Keratinocyte (primary cell): ENCODE results near the gene CD200R1L. TPM values are rescaled to one million over a fixed set of nuclear protein-coding genes. Genes with fewer than 3 reads are reported as not detected.

ENCODE experiments used
- DNase-seq: peaks from one replicate; pipeline ENCODE4 v3.0.0-alpha.2; 2011; ENCODE audit warnings: low read depth, missing footprints, low spot score
- FAIRE-seq: peaks from 2 replicates; lab custom pipeline; 2011; peaks lifted over from hg19 to GRCh38; lab: Jason Lieb, UNC
- H2AFZ ChIP-seq: 2 replicates; pipeline ENCODE4 v1.6.0; 2012; ENCODE audit warnings: low read length, control low read depth, inconsistent platforms; ENCODE audit not compliant: control insufficient read depth
- H3K27ac ChIP-seq: 2 replicates; pipeline ENCODE4 v1.5.1; 2011; ENCODE audit warnings: low read length; ENCODE audit not compliant: control insufficient read depth, insufficient read depth
- H3K27me3 ChIP-seq: 3 replicates; pipeline ENCODE4 v1.6.0; 2011; ENCODE audit warnings: low read length; ENCODE audit not compliant: control insufficient read depth, insufficient read depth; ENCODE audit errors: extremely low read depth
- H3K36me3 ChIP-seq, 2 experiments: 2 replicates in 1 of 2; 3 replicates in 1 of 2; pipeline ENCODE4 v1.5.1; 2011; ENCODE audit warnings: low read length in 2 of 2, mild to moderate bottlenecking in 1 of 2; ENCODE audit not compliant: control insufficient read depth in 2 of 2, insufficient read depth in 2 of 2; ENCODE audit errors: extremely low read depth in 1 of 2
- H3K4me1 ChIP-seq: 3 replicates; pipeline ENCODE4 v1.5.1; 2011; ENCODE audit warnings: low read length; ENCODE audit not compliant: control insufficient read depth, insufficient read depth; ENCODE audit errors: extremely low read depth
- H3K4me2 ChIP-seq: 3 replicates; pipeline ENCODE4 v1.6.0; 2011; ENCODE audit warnings: low read depth, low read length; ENCODE audit not compliant: control insufficient read depth, insufficient read depth; ENCODE audit errors: extremely low read depth
- H3K4me3 ChIP-seq, 3 experiments: fragments of 200-600 bp in 1 of 3; sonication (generic) in 1 of 3; 2 replicates in 2 of 3; 3 replicates in 1 of 3; pipeline ENCODE4 v1.5.1; 2011 to 2016; ENCODE audit warnings: low read length in 3 of 3, mild to moderate bottlenecking in 3 of 3, control low read depth in 2 of 3, inconsistent platforms in 1 of 3, low read depth in 1 of 3, mixed read lengths in 1 of 3, mixed run types in 1 of 3, moderate library complexity in 1 of 3; ENCODE audit not compliant: control insufficient read depth in 2 of 3, insufficient read depth in 2 of 3; ENCODE audit errors: extremely low read depth in 1 of 3
- H3K79me2 ChIP-seq: 2 replicates; pipeline ENCODE4 v1.6.0; 2012; ENCODE audit warnings: low read length; ENCODE audit not compliant: control insufficient read depth, insufficient read depth
- H3K9ac ChIP-seq: 3 replicates; pipeline ENCODE4 v1.6.0; 2011; ENCODE audit warnings: low read length; ENCODE audit not compliant: control insufficient read depth, insufficient read depth; ENCODE audit errors: extremely low read depth
- H3K9me1 ChIP-seq: 3 replicates; pipeline ENCODE4 v1.6.0; 2011; ENCODE audit warnings: low read length; ENCODE audit not compliant: control insufficient read depth, insufficient read depth; ENCODE audit errors: extremely low read depth
- H3K9me3 ChIP-seq: 2 replicates; pipeline ENCODE4 v1.5.1; 2012; ENCODE audit warnings: low read depth, low read length; ENCODE audit not compliant: control insufficient read depth
- H4K20me1 ChIP-seq: 3 replicates; pipeline ENCODE4 v1.6.0; 2011; ENCODE audit warnings: low read length; ENCODE audit not compliant: control insufficient read depth, insufficient read depth; ENCODE audit errors: extremely low read depth
- CTCF ChIP-seq, 3 experiments: IDR thresholded peaks in 1 of 3; conservative IDR thresholded peaks in 1 of 3; optimal IDR thresholded peaks in 1 of 3; 2 replicates in 2 of 3; 3 replicates in 1 of 3; pipeline versions ENCODE3 to v1.5.1; 2011; ENCODE audit warnings: low read length in 3 of 3, mild to moderate bottlenecking in 3 of 3, moderate library complexity in 2 of 3, control low read depth in 1 of 3, inconsistent platforms in 1 of 3; ENCODE audit not compliant: insufficient read depth in 2 of 3; ENCODE audit errors: extremely low read depth in 1 of 3
- EZH2 ChIP-seq: IDR thresholded peaks from one replicate; pipeline ENCODE4 v1.6.1; 2012; ENCODE audit warnings: inconsistent platforms, mild to moderate bottlenecking, low read length, moderate library complexity
- dilution Hi-C: fragments of 300-500 bp; cut with MboI; formaldehyde crosslinking; loops from one replicate; pipeline ENCODE4 v1.7.0; 2020; ENCODE audit warnings: low sequenced_read_pairs; ENCODE audit not compliant: extremely low pct_ligation_motif_present
- polyA plus RNA-seq, 5 experiments: library from polyadenylated mRNA; depleted of rRNA in 3 of 5; stranded (reverse) in 3 of 5; stranded (forward) in 1 of 5; unstranded in 1 of 5; fragments of >200 nt; gene quantifications; 1 replicate in 1 of 5; 2 replicates in 3 of 5; 3 replicates in 1 of 5; pipeline versions ENCODE4 v1.2.1 to v1.2.3, GENCODE V29; 2011 to 2012; ENCODE audit warnings: missing spikeins in 2 of 5, low read depth in 1 of 5, low replicate concordance in 1 of 5

The CD200R1L gene
- polyA plus RNA-seq, 1 donor (not counting 4 experiments of a cell fraction or from before 2014, with no cell fraction given): not detected

GRCh38 chr3:112811917-112812660 lies 34.6 kb downstream of the CD200R1L start:
- H3K4me3 ChIP-seq: no peak overlapping the region
- no peaks in the 10 kb centered on the region for H3K27me3 ChIP-seq
- no peaks in the 10 kb centered on the region for H4K20me1 ChIP-seq
- TF ChIP-seq EZH2 (no peak), CTCF (optimal IDR thresholded peaks at IDR 0.05 in 1 of 3, IDR thresholded peaks at IDR 0.05 in 1 of 3, conservative IDR thresholded peaks at IDR 0.05 in 1 of 3; ENCODE audit: extremely low read depth in 1 of 3, insufficient read depth in 2 of 3, low read length in 3 of 3) (no peak)
- DNase-seq: no peak
- dilution Hi-C loops: no loop called here
- FAIRE-seq: no peak
- H3K4me2 ChIP-seq: no peak overlapping the region
- no peaks in the 10 kb centered on the region for H3K4me1 ChIP-seq
- no peak overlapping the region for H2AFZ ChIP-seq
- no peaks in the 10 kb centered on the region for H3K79me2 ChIP-seq
- H3K9me1 ChIP-seq: no peaks in the 10 kb centered on the region
- H3K36me3 ChIP-seq: no peaks in the 10 kb centered on the region
- no peak overlapping the region for H3K9ac ChIP-seq
- H3K9me3 ChIP-seq: no peaks in the 10 kb centered on the region
- H3K27ac ChIP-seq: no peak overlapping the region

- Histone ChIP-seq H3K9ac (no peak overlapping the region), H3K27ac (no peak overlapping the region), H3K9me3 (no peaks in the 10 kb centered on the region), H3K4me2 (no peak overlapping the region), H3K4me1 (no peaks in the 10 kb centered on the region), H3K79me2 (no peaks in the 10 kb centered on the region), H3K9me1 (no peaks in the 10 kb centered on the region), H2AFZ (no peak overlapping the region), H3K4me3 (no peak overlapping the region), H3K27me3 (no peaks in the 10 kb centered on the region), H3K36me3 (no peaks in the 10 kb centered on the region), H4K20me1 (no peaks in the 10 kb centered on the region)
- FAIRE-seq: no peak
- dilution Hi-C loops: no loop called here
- no peak for TF ChIP-seq EZH2
- TF ChIP-seq CTCF (optimal IDR thresholded peaks at IDR 0.05 in 1 of 3, IDR thresholded peaks at IDR 0.05 in 1 of 3, conservative IDR thresholded peaks at IDR 0.05 in 1 of 3; ENCODE audit: extremely low read depth in 1 of 3, insufficient read depth in 2 of 3, low read length in 3 of 3): no peak
- DNase-seq: no peak
These were observed 35.4 kb downstream of the CD200R1L start for GRCh38 chr3:112811131-112811884.
